Epithelial cell of esophagus (primary cell): ENCODE data around the gene MOG.
A peak's percentile ranks its signal among the peaks of the same experiment; 100 is the strongest.

ENCODE experiments used
- DNase-seq: peaks from one replicate; pipeline ENCODE4 v3.0.0; 2010; ENCODE audit warnings: low read depth
- H3K4me3 ChIP-seq: 2 replicates; pipeline ENCODE4 v1.5.1; 2011; ENCODE audit warnings: mild to moderate bottlenecking, low read length, control low read depth
- CTCF ChIP-seq: IDR thresholded peaks from 2 replicates; pipeline ENCODE4 v1.5.1; 2011; ENCODE audit warnings: low read depth, mild to moderate bottlenecking, low read length, control low read depth, inconsistent platforms; ENCODE audit not compliant: insufficient read depth; ENCODE audit errors: missing control alignments

MOG gene

GRCh38 chr6:29630315-29630714 is 26.6 kb upstream of the MOG start:
- no peak for TF ChIP-seq CTCF
- no peak for DNase-seq
- no peak overlapping the region for H3K4me3 ChIP-seq

- DNase-seq, result peak; percentile 20
- H3K4me3 ChIP-seq, result no peak overlapping the region
- no peak for TF ChIP-seq CTCF
Observed at GRCh38 chr6:29631209-29631810, 25.6 kb upstream of the MOG start.

GRCh38 chr6:29631860-29632731 is 24.8 kb upstream of the MOG start:
- DNase-seq, result peak; percentile 40
- H3K4me3 ChIP-seq, result peak overlapping the region; percentile 57
- no peak for TF ChIP-seq CTCF

- peak within 1 kb of the TSS; percentile 57 for H3K4me3 ChIP-seq
- peak; percentile 90 for DNase-seq
- TF ChIP-seq CTCF, result no peak
Observed at GRCh38 chr6:29632789-29633533, 23.9 kb upstream of the MOG start, which contains the start of gene GABBR1. Gene GABBR1 (minus strand): TSS chr6:29633183. CDS start chr6:29632385, 798 bp downstream.

- no peak for DNase-seq
- TF ChIP-seq CTCF, result no peak
Observed at GRCh38 chr6:29633534-29633905, 23.4 kb upstream of the MOG start.

GRCh38 chr6:29637247-29637646 is 19.6 kb upstream of the MOG start:
- DNase-seq, result no peak
- no peak overlapping the region for H3K4me3 ChIP-seq
- TF ChIP-seq CTCF, result no peak

More at GRCh38 chr6:29633534-29633905, 23.4 kb upstream of the MOG start:
- peak overlapping the region; percentile 57 for H3K4me3 ChIP-seq
